GM19043 (cell line): ENCODE measurements around the gene SPATS1.
"Not testable (repeated sequence)": the region's sequence is repeated elsewhere in the genome, so short reads cannot be mapped to it uniquely, and the experiment has no call there.

Source experiments
- ATAC-seq: cut with Tn5 transposase; IDR thresholded peaks from one replicate; pipeline ENCODE4 v1.9.1; 2021; ENCODE audit warnings: low read depth; ENCODE audit not compliant: unreplicated experiment

Gene SPATS1

GRCh38 chr6:44339763-44340625, 2.5 kb upstream of the SPATS1 start:
- no peak for ATAC-seq

GRCh38 chr6:44341095-44341890, 1.2 kb upstream of the SPATS1 start:
- no peak for ATAC-seq

GRCh38 chr6:44342052-44342451, 398 bp upstream of the SPATS1 start:
- no peak for ATAC-seq

GRCh38 chr6:44346818-44347217, 4.4 kb downstream of the SPATS1 start:
- not testable (repeated sequence) for ATAC-seq

GRCh38 chr6:44349904-44350649, 7.6 kb downstream of the SPATS1 start:
- no peak for ATAC-seq

- not testable (repeated sequence) for ATAC-seq
Observed at GRCh38 chr6:44350650-44350994, 8.2 kb downstream of the SPATS1 start.

- no peak for ATAC-seq
Observed at GRCh38 chr6:44352259-44352658, 9.8 kb downstream of the SPATS1 start.

- ATAC-seq: no peak
Observed at GRCh38 chr6:44353336-44353735, 10.9 kb downstream of the SPATS1 start.

- no peak for ATAC-seq
Observed at GRCh38 chr6:44355640-44356039, 13.2 kb downstream of the SPATS1 start.

GRCh38 chr6:44356487-44356886, 14.0 kb downstream of the SPATS1 start:
- ATAC-seq: no peak

- ATAC-seq: no peak
Observed at GRCh38 chr6:44359973-44360372, 17.5 kb downstream of the SPATS1 start.

- ATAC-seq: no peak
Observed at GRCh38 chr6:44361947-44362346, 19.5 kb downstream of the SPATS1 start.

- ATAC-seq: no peak
Observed at GRCh38 chr6:44363377-44363926, 21.0 kb downstream of the SPATS1 start.

- ATAC-seq: no peak
Observed at GRCh38 chr6:44366781-44367180, 24.3 kb downstream of the SPATS1 start.

- ATAC-seq: no peak
Observed at GRCh38 chr6:44367681-44368080, 25.2 kb downstream of the SPATS1 start.

- no peak for ATAC-seq
Observed at GRCh38 chr6:44373051-44373450, 30.6 kb downstream of the SPATS1 start.

- ATAC-seq: no peak
Observed at GRCh38 chr6:44373787-44374186, 31.3 kb downstream of the SPATS1 start.

GRCh38 chr6:44375071-44375470, 32.6 kb downstream of the SPATS1 start:
- no peak for ATAC-seq

- ATAC-seq: no peak
Observed at GRCh38 chr6:44377484-44377883, 35.0 kb downstream of the SPATS1 start.

GRCh38 chr6:44377971-44378370, 35.5 kb downstream of the SPATS1 start:
- no peak for ATAC-seq

GRCh38 chr6:44381739-44382138, 39.3 kb downstream of the SPATS1 start:
- ATAC-seq: no peak
